HepG2 (cell line): ENCODE data around the gene PAXX. TPM values are rescaled to one million over a fixed set of nuclear protein-coding genes. Genes with fewer than 3 reads are reported as not detected.

Experiments
- ATAC-seq: fragments of 200-7000 bp; cut with Tn5 transposase; 3 replicates; pipeline ENCODE4 v1.9.1; 2020; ENCODE audit warnings: mild to moderate bottlenecking, moderate library complexity
- BruUV-seq: library from RNA; stranded (reverse); fragments of 400-500 nt; replicated peaks from 2 replicates; lab custom pipeline; 2021; lab: Mats Ljungman, UMichigan
- CTCF ChIA-PET: fragments of 300-600 bp; formaldehyde crosslinking; extraction: SDS; loops from one replicate; lab custom pipeline; 2021; ENCODE audit warnings: low total read pairs, inconsistent platforms, low intra/inter-chr PET ratio; lab: Yijun Ruan, JAX
- POLR2A ChIA-PET: fragments of 350-600 bp; sonication (Branson Sonifier 250); formaldehyde crosslinking; loops from one replicate; lab custom pipeline; 2020; ENCODE audit warnings: antibody characterized with exemption, inconsistent platforms; lab: Yijun Ruan, JAX
- DNase-seq: peaks from one replicate; pipeline ENCODE4 v3.0.0-alpha.2; 2015; ENCODE audit warnings: low spot score
- FAIRE-seq: peaks from 3 replicates; lab custom pipeline; 2011; peaks lifted over from hg19 to GRCh38; lab: Jason Lieb, UNC
- H2AFZ ChIP-seq: one replicate; pipeline ENCODE4 v1.6.1; 2011; ENCODE audit warnings: low read length, inconsistent platforms
- H3K27ac ChIP-seq: fragments of 300-600 bp; 3 replicates; pipeline ENCODE4 v1.8.0; 2011; ENCODE audit warnings: mixed run types, mild to moderate bottlenecking, mixed read lengths, low read length, inconsistent platforms; ENCODE audit not compliant: insufficient read depth; ENCODE audit errors: extremely low read length
- H3K27me3 ChIP-seq, 2 experiments: fragments of 200-600 bp in 1 of 2; 2 replicates in 1 of 2; 3 replicates in 1 of 2; pipeline versions ENCODE4 v1.6.0 to v1.8.0; 2011; ENCODE audit warnings: low read length in 2 of 2, mild to moderate bottlenecking in 2 of 2, moderate library complexity in 2 of 2, inconsistent platforms in 1 of 2; ENCODE audit not compliant: insufficient read depth in 2 of 2, control insufficient read depth in 1 of 2
- H3K36me3 ChIP-seq, 2 experiments: fragments of 200-600 bp in 1 of 2; replicated peaks in 1 of 2; 2 replicates in 1 of 2; 3 replicates in 1 of 2; pipeline versions ENCODE4 v1.5.1 to v1.8.0; 2011; ENCODE audit warnings: low read length in 2 of 2, inconsistent platforms in 1 of 2; ENCODE audit not compliant: insufficient read depth in 2 of 2, control insufficient read depth in 1 of 2
- H3K4me1 ChIP-seq: 2 replicates; pipeline ENCODE4 v1.5.1; 2012; ENCODE audit warnings: low read length, inconsistent platforms; ENCODE audit not compliant: insufficient read depth
- H3K4me2 ChIP-seq: 2 replicates; pipeline ENCODE4 v1.6.0; 2011; ENCODE audit warnings: low read depth, low read length, inconsistent platforms
- H3K4me3 ChIP-seq, 3 experiments: fragments of 200-600 bp in 1 of 3; sonication (generic), shearing (Covaris generic) in 1 of 3; replicated peaks in 1 of 3; 2 replicates each; pipeline ENCODE4 v1.5.1; 2011 to 2016; ENCODE audit warnings: low read length in 3 of 3, inconsistent platforms in 2 of 3, low read depth in 2 of 3, mild to moderate bottlenecking in 2 of 3, control low read depth in 1 of 3, mixed read lengths in 1 of 3; ENCODE audit not compliant: insufficient read depth in 1 of 3
- H3K79me2 ChIP-seq: one replicate; pipeline ENCODE4 v1.6.1; 2011; ENCODE audit warnings: low read length, inconsistent platforms; ENCODE audit not compliant: insufficient read depth
- H3K9ac ChIP-seq: 2 replicates; pipeline ENCODE4 v1.6.0; 2011; ENCODE audit warnings: mild to moderate bottlenecking, low read depth, low read length, inconsistent platforms; ENCODE audit not compliant: insufficient read depth
- H3K9me3 ChIP-seq: 2 replicates; pipeline ENCODE4 v1.5.1; 2012; ENCODE audit warnings: mild to moderate bottlenecking, low read length
- H4K20me1 ChIP-seq: 2 replicates; pipeline ENCODE4 v1.6.0; 2011; ENCODE audit warnings: inconsistent platforms, mild to moderate bottlenecking, low read length, moderate library complexity; ENCODE audit not compliant: insufficient read depth
- CAMTA2 ChIP-seq: sonication (generic); formaldehyde crosslinking; IDR thresholded peaks from 2 replicates; pipeline ENCODE4 v1.4.0; 2020; ENCODE audit warnings: mild to moderate bottlenecking, missing genetic modification reagents, borderline replicate concordance
- E2F1 ChIP-seq: sonication (generic); formaldehyde crosslinking; IDR thresholded peaks from 2 replicates; pipeline ENCODE4 v1.5.0; 2020; ENCODE audit warnings: missing genetic modification reagents
- HIC2 ChIP-seq: sonication (generic); formaldehyde crosslinking; IDR thresholded peaks from 2 replicates; pipeline ENCODE4 v1.9.0; 2022; ENCODE audit warnings: low read depth, missing genetic modification reagents
- HMG20A ChIP-seq: IDR thresholded peaks from 2 replicates; pipeline ENCODE4 v1.6.1; 2016; ENCODE audit warnings: borderline replicate concordance
- PLRG1 ChIP-seq: fragments of 450-650 bp; conservative IDR thresholded peaks from 2 replicates; pipeline ENCODE4 v1.6.1; 2016
- SALL1 ChIP-seq: sonication (generic); formaldehyde crosslinking; IDR thresholded peaks from 2 replicates; pipeline ENCODE4 v1.8.0; 2022; ENCODE audit warnings: mild to moderate bottlenecking, missing genetic modification reagents
- SKIL ChIP-seq: sonication (generic); formaldehyde crosslinking; IDR thresholded peaks from 2 replicates; pipeline ENCODE4 v1.8.0; 2022; ENCODE audit warnings: missing genetic modification reagents, mild to moderate bottlenecking, moderate library complexity, borderline replicate concordance
- ZGPAT ChIP-seq: IDR thresholded peaks from 2 replicates; pipeline ENCODE4 v1.6.1; 2016; ENCODE audit warnings: mild to moderate bottlenecking
- ZNF280D ChIP-seq: sonication (generic); formaldehyde crosslinking; IDR thresholded peaks from 2 replicates; pipeline ENCODE4 v1.5.1; 2020; ENCODE audit warnings: mild to moderate bottlenecking, missing genetic modification reagents
- ZNF329 ChIP-seq: sonication (generic); formaldehyde crosslinking; IDR thresholded peaks from 2 replicates; pipeline ENCODE4 v1.9.0; 2021; ENCODE audit warnings: low read depth, mild to moderate bottlenecking, missing genetic modification reagents
- ZNF343 ChIP-seq: sonication (generic); formaldehyde crosslinking; IDR thresholded peaks from 2 replicates; pipeline ENCODE4 v1.4.0; 2020; ENCODE audit warnings: mild to moderate bottlenecking, missing genetic modification reagents
- ZNF430 ChIP-seq: sonication (generic); formaldehyde crosslinking; IDR thresholded peaks from 2 replicates; pipeline ENCODE4 v1.9.0; 2021; ENCODE audit warnings: mild to moderate bottlenecking, missing genetic modification reagents
- WGBS: methylation state at CpG from one replicate; pipeline ENCODE4 v1.1.6; 2017; ENCODE audit warnings: low lambda C conversion rate; 5-methylcytosine and 5-hydroxymethylcytosine counted together
- in situ Hi-C: cut with HindIII; loops from 2 replicates; pipeline ENCODE4 v1.10.0; 2017; ENCODE audit warnings: low pct_unique_long_range_greater_than_20kb; ENCODE audit not compliant: extremely low pct_ligation_motif_present
- intact Hi-C: fragments of 100-400 bp; cut with micrococcal nuclease; formaldehyde crosslinking; loops from one replicate; pipeline ENCODE4 v1.10.0; 2022; ENCODE audit not compliant: unreplicated experiment
- polyA plus RNA-seq, 8 experiments: library from polyadenylated mRNA; depleted of rRNA in 3 of 8; stranded (reverse) in 7 of 8; unstranded in 1 of 8; fragments of >200 nt; fragmentation: Illumina TruSeq in 4 of 8; extraction: Trizol in 4 of 8; gene quantifications; 2 replicates each; pipeline versions ENCODE4 v1.2.1 to v1.2.3, GENCODE V29; 2011 to 2016; ENCODE audit warnings: low read depth in 4 of 8, missing spikeins in 1 of 8, mixed read lengths in 1 of 8; ENCODE audit not compliant: insufficient read depth in 1 of 8
- total RNA-seq, 5 experiments: library from RNA; depleted of rRNA; stranded (reverse); fragments of >200 nt; fragmentation: Illumina TruSeq; extraction: Trizol; gene quantifications; 2 replicates each; pipeline ENCODE4 v1.2.3, GENCODE V29; 2016; ENCODE audit warnings: low read depth in 1 of 5

The PAXX gene
- total and polyA plus RNA-seq, 2 of the 13 experiments (the other 11 are each of a cell fraction or from before 2014, with no cell fraction given) = 14.0 to 31.9 TPM

GRCh38 chr9:136990242-136990911 is 1.8 kb upstream of the PAXX start:
- FAIRE-seq (no peak), ATAC-seq (no peak), DNase-seq (peak; percentile 72)
- peak overlapping the region; percentile 25 for H3K4me2 ChIP-seq
- peaks cover 5% of the 10 kb centered on the region for H3K79me2 ChIP-seq
- H2AFZ ChIP-seq = no peak overlapping the region
- no TSS peak for BruUV-seq
- intact Hi-C loops = no loop called here
- no peaks in the 10 kb centered on the region for H4K20me1 ChIP-seq
- in situ Hi-C loops = no loop called here
- no peaks in the 10 kb centered on the region for H3K36me3 ChIP-seq
- peaks cover 48% of the 10 kb centered on the region for H3K4me1 ChIP-seq
- H3K9me3 ChIP-seq = no peaks in the 10 kb centered on the region
- ChIA-PET CTCF (no interaction called here), POLR2A (no interaction called here)
- no peak overlapping the region for H3K4me3 ChIP-seq
- peaks cover 3 to 15% of the 10 kb centered on the region in 2 experiments; a peak in 3 of 5 replicates for H3K27me3 ChIP-seq
- 16% methylated on average over 8 of the region's 10 CpGs for WGBS
- H3K27ac ChIP-seq = no peak overlapping the region
- H3K9ac ChIP-seq = no peak overlapping the region
- TF ChIP-seq PLRG1 (no peak), ZNF280D (peak; percentile 42; the same call in 1 of the 2 replicates), ZNF430 (CRISPR knock-in tag) (peak; percentile 45; the same call in 1 of the 2 replicates), E2F1 (CRISPR knock-in tag) (no peak), CAMTA2 (CRISPR knock-in tag) (no peak), SKIL (CRISPR knock-in tag) (peak; percentile 49; the same call in 1 of the 2 replicates), HMG20A (CRISPR knock-in tag) (no peak), HIC2 (CRISPR knock-in tag) (0 out of 2 replicates have a peak, but pooled peaks have one; percentile 10), ZGPAT (CRISPR knock-in tag) (0 out of 2 replicates have a peak, but pooled peaks have one; percentile 16), SALL1 (0 out of 2 replicates have a peak, but pooled peaks have one; percentile 25), ZNF329 (CRISPR knock-in tag) (no peak), ZNF343 (no peak)
